Bronchial epithelial cell (primary cell): ENCODE measurements around the gene MBNL2. TPM values are rescaled to one million over a fixed set of nuclear protein-coding genes. Genes with fewer than 3 reads are reported as not detected.

ENCODE experiments used
- DNase-seq: peaks from one replicate; pipeline ENCODE4 v3.0.0-alpha.2; 2010; ENCODE audit warnings: low read depth
- FAIRE-seq: peaks from 2 replicates; lab custom pipeline; 2011; peaks lifted over from hg19 to GRCh38; lab: Jason Lieb, UNC
- H3K27me3 ChIP-seq: 2 replicates; pipeline ENCODE4 v1.5.1; 2011; ENCODE audit warnings: low read length; ENCODE audit not compliant: control insufficient read depth, insufficient read depth
- H3K36me3 ChIP-seq: 2 replicates; pipeline ENCODE4 v1.5.1; 2011; ENCODE audit warnings: low read length; ENCODE audit not compliant: control insufficient read depth, insufficient read depth
- H3K4me3 ChIP-seq: 2 replicates; pipeline ENCODE4 v1.5.1; 2011; ENCODE audit warnings: mild to moderate bottlenecking, low read depth, low read length, control low read depth
- total RNA-seq: library from RNA; depleted of rRNA; stranded (reverse); fragments of >200 nt; gene quantifications from 2 replicates; pipeline ENCODE4 v1.2.1, GENCODE V29; 2014
- TF ChIP-seq, protein P1 (sequence below): IDR thresholded peaks from 2 replicates; pipeline ENCODE4 v1.5.1; 2011; ENCODE audit warnings: mild to moderate bottlenecking, moderate library complexity, low read length, control low read depth, inconsistent platforms; ENCODE audit not compliant: insufficient read depth, severe bottlenecking

MBNL2 gene
- total RNA-seq, 1 donor from 2014 or later: 12.4 TPM

DNA sequence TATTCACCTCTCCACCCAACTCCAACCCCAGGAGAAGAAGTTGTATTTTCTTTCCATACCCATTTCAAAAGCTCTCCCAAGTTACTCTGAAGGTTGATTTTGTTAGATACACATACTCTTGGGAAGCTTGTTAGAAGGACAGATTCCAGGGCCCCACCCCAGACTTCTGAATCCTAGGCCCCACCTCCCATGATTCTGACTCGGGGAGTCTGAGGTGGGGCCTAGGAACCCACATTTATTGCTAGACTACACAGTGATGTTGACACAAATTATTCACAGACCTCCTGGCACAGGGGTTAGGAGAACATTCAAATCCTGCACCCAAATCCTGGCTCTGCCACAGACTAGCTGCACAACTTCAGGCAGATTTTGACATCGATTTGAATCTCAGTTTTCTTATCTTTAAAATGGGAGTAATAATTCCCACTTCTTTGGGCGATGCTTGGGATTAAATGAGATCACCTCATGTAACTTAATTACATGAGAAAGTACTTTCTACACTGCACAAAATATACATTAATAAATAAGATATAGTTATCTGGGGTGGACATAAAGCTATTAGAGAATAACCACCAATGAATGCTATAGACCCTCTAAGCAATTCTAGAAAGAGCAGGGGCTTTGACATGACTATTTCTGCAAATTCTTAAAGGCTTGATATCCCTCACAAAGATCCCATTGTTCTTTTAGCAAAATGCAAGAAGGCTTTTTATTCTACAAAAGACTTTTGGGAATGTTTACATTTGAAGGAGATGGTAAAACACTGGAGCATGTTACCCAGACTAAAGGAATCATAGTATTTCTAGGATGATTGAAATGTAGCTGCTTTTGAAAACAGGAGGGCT, 18.0 kb downstream of the MBNL2 start:
- Histone ChIP-seq H3K36me3 (peaks cover 2% of the 10 kb centered on the region), H3K4me3 (no peak overlapping the region), H3K27me3 (no peaks in the 10 kb centered on the region)
- DNase-seq (no peak), FAIRE-seq (no peak)
- TF ChIP-seq, protein P1, sequence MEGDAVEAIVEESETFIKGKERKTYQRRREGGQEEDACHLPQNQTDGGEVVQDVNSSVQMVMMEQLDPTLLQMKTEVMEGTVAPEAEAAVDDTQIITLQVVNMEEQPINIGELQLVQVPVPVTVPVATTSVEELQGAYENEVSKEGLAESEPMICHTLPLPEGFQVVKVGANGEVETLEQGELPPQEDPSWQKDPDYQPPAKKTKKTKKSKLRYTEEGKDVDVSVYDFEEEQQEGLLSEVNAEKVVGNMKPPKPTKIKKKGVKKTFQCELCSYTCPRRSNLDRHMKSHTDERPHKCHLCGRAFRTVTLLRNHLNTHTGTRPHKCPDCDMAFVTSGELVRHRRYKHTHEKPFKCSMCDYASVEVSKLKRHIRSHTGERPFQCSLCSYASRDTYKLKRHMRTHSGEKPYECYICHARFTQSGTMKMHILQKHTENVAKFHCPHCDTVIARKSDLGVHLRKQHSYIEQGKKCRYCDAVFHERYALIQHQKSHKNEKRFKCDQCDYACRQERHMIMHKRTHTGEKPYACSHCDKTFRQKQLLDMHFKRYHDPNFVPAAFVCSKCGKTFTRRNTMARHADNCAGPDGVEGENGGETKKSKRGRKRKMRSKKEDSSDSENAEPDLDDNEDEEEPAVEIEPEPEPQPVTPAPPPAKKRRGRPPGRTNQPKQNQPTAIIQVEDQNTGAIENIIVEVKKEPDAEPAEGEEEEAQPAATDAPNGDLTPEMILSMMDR: no peak

DNA sequence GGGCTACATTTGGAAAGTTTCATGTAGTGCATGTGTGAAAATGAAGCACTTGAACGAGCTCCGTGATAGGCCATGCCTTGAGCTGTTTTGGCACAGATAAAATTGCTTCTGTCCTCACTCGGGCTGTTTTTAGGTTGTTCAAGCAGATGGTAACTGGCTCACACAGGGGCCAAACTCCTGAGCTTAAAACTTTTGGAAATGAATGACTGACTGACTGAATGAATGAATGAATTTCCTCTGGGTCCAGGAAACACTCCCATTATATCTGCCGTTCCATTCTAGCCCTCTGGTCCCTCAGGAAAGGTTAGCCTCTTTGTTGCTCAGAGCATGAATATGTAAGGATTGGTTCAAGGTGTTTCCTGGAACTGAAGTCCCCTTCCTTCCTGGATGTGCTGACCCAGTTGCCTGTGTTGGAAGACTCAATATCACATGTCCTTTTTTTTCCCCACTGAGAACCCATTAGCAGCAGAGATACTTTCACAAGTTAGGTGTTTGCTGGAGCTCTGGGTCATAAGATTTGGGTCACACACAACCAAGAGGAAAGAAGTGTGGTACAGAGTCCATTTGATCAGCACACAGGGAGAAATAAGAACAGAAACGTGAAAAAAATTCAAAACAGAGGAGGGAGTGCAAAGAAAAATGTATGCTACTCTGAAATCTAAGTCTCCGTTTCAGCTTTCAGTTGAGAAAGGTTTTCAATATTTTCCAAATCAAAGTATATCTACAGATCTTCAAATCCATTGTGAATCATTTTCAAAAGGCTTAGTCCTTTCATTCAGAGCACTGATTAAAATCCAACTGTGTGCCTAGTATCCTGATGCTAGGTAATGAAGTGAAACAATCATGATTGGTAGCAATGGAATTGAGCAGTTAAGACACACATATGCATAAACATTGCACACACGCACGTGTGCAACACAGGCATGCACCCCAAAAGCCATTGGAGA, 18.9 kb downstream of the MBNL2 start:
- FAIRE-seq (peak; percentile 52), DNase-seq (no peak)
- TF ChIP-seq, protein P1: no peak
- Histone ChIP-seq H3K4me3 (no peak overlapping the region), H3K27me3 (no peaks in the 10 kb centered on the region), H3K36me3 (peaks cover 2% of the 10 kb centered on the region)

DNA sequence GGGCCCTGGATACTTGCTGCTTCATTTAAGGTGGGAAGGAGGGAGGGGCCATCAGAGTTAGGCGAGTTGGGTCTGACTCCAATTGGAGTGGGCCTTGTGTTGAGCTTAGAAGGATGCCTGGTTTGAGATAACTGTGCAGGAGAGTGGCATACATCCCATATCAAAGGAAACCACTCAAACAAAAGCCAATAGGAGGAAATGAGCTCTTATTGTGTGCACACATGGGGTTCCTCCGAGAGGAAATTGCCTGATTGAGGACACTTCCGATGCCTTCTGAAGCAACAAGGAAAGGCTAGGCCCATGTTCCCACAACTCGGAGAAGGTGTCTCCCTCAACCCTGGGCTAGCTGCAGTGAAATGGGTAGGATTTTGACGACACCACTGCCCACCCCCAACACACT, 19.6 kb downstream of the MBNL2 start:
- DNase-seq (no peak), FAIRE-seq (no peak)
- Histone ChIP-seq H3K36me3 (peaks cover 2% of the 10 kb centered on the region), H3K4me3 (no peak overlapping the region), H3K27me3 (no peaks in the 10 kb centered on the region)
- TF ChIP-seq, protein P1: no peak

DNA sequence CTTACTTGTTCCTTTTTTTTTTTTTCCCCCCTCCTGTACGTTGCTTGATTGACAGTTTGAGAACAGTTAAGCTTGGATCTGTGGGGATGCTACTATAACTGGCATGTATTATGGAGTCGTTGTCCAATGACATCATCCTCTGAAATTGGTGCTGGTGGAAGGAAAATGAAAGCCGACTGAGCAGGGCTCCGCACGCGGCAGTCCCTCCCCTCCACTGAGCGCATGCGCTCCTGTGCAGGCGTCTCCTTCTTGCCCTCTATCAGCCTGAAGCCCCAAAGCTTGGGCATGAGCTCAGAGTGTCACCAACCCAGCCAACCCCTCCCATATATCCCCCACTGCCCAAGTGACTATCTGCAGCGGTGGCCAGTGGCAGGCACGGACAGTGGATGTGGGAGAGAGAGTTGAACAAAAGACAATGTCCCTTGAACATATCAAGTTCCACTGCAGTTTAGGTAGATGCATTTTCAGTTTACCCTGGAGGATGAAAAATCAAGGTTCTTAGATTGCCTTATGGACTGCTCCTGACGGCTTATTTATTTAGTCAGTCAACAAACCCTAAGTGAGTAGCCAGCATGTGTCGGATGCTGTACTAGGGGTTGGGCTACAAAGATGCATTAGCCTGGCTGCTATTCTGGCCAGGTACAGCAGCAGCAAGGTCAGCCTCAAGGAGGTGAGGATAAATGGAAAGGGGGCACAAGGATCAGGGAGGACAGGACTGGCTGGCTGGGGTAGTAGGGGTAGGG, 20.8 kb downstream of the MBNL2 start:
- FAIRE-seq (no peak), DNase-seq (no peak)
- H3K4me3 ChIP-seq: no peak overlapping the region
- no peaks in the 10 kb centered on the region for H3K27me3 ChIP-seq
- TF ChIP-seq, protein P1: no peak
- H3K36me3 ChIP-seq: peaks cover 2% of the 10 kb centered on the region

DNA sequence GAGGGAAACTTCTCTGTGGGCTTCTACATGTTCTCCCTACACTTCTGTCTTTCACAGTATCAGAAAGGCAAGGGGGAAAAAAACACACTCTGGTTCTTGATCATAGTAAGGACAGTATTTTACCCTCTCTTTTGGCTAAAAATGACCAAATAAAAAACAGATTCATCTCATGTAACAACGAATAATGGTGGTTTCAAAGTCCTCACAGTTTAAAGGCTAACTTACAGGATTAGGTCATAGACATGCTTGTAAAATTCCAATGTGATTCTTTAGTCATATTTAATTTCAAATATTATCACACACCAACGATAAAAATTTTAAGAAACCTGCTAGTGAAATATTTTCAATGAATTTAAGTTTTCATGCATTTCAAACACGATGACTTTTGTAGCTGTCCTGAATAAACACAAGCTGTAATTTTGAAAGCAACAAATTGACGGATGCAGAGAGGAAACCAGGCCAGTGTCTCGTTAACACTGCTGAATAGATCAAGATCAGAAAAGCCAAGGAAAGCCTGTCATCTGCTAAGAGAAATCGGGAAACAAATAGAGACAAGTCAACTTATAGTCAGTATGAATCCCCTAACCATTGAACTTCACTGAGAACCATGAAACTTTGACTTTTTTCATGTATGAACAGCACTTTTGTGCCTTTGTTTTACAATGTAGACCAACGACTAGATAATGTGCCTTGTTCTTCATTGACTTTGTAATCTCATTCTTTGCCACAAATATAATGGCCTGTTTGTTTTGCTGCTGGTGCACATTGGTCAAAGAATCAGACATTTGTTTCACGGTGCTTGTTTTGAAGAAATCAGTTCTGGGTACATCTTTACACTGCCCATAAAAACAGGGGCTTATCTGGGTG, 22.0 kb downstream of the MBNL2 start:
- Histone ChIP-seq H3K27me3 (no peaks in the 10 kb centered on the region), H3K36me3 (no peaks in the 10 kb centered on the region), H3K4me3 (no peak overlapping the region)
- FAIRE-seq (no peak), DNase-seq (no peak)
- TF ChIP-seq, protein P1: no peak
